Measurements from ENCODE around the gene CDC42BPB. TPM values are rescaled to one million over a fixed set of nuclear protein-coding genes. Genes with fewer than 3 reads are reported as not detected.

The CDC42BPB gene
- total RNA-seq, 4 donors from 2014 or later = 93.9 to 132 (median 110) TPM

- Histone ChIP-seq H3K4me1 (peaks cover 26 to 50% (median 47%) of the 10 kb centered on the region in 4 donors), H3K4me3 (peak overlapping the region; percentile 20 to 45 (median 28)), H3K27me3 (peaks cover 0 to 81% (median 35%) of the 10 kb centered on the region in 4 donors), H3K9me3 (no peaks in the 10 kb centered on the region), H3K36me3 (no peaks in the 10 kb centered on the region), H3K27ac (replicated peaks in 1 of 4) (no peak overlapping the region)
- DNase-seq (ENCODE audit: extremely low spot score) = no peak
- WGBS = 7% methylated on average over 43 of the region's 68 CpGs
- intact Hi-C loops (cut with DNase I) = loop anchor here (2.0 kb wide), 1 partner anchor 189 kb away; no protein-coding TSS in a partner anchor
- TF ChIP-seq CTCF (IDR thresholded peaks at IDR 0.05) (peak in 1 of 3 experiments; percentile 21), POLR2A (IDR thresholded peaks at IDR 0.05; ENCODE audit: low read depth) (no peak)
Observed at GRCh38 chr14:103103461-103104388, 46.4 kb upstream of the CDC42BPB start.

- no peaks in the 10 kb centered on the region for H3K9me3 ChIP-seq
Observed at GRCh38 chr14:103102689-103103260, 45.4 kb upstream of the CDC42BPB start.

DNA sequence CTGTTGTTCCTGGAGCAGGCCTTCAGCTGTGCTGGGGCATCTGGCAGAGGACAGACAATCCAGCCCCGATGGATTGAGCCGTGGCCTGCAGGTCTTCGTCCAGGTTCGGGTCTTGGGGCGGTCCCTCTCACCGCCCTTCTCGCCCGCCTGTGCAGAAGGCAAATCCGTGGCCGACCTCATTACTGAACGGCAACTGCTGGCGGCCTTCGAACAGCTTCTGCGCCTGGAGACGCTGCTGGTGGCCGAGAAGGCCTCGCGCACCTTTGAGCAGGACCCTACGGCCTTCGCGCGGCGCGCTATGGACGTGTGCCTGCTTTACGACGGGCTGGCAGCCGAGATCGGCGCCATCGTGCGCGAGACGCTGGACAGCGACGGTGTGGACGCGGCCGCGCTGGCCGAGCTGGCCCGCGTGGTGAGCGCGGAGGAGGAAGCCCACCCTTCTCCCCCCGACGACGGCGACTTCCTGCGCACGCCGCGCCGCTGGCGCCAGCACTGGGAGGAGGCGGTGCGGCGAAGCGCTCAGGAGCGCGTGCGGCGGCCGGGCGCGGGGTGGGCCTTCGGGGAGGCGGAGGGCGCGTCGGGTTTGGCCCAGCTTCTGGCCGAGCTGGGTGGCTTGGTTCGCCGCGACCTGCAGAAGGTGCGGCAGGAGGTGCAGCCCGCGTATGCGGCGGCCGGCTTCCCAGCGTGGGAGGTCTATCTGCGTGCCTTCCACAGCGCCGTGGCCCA lies 44.8 kb upstream of the CDC42BPB start:
- no peak for DNase-seq (ENCODE audit: extremely low spot score)
- H3K27ac ChIP-seq (replicated peaks in 1 of 4) = no peak overlapping the region
- 45% methylated on average over 43 of the region's 85 CpGs for WGBS
- no peak for TF ChIP-seq POLR2AphosphoS5 (IDR thresholded peaks at IDR 0.05)
- no peak for TF ChIP-seq EP300 (IDR thresholded peaks at IDR 0.05)
- no peak for TF ChIP-seq POLR2A (IDR thresholded peaks at IDR 0.05; ENCODE audit: low read depth)
- no peak for TF ChIP-seq CTCF (IDR thresholded peaks at IDR 0.05)
- no peaks in the 10 kb centered on the region for H3K36me3 ChIP-seq
- intact Hi-C loops (cut with DNase I) = no loop called here
- H3K4me3 ChIP-seq = peak overlapping the region; percentile 13 to 37 (median 19)
- no peaks in the 10 kb centered on the region for H3K9me3 ChIP-seq
- H3K27me3 ChIP-seq = peaks cover 0 to 90% (median 35%) of the 10 kb centered on the region in 4 donors
- H3K4me1 ChIP-seq = peaks cover 26 to 47% (median 43%) of the 10 kb centered on the region in 4 donors

More at GRCh38 chr14:103102689-103103260, 45.4 kb upstream of the CDC42BPB start:
- intact Hi-C loops (cut with DNase I) = no loop called here
- 38% methylated on average over 23 of the region's 39 CpGs for WGBS
- no peak for DNase-seq (ENCODE audit: extremely low spot score)
- Histone ChIP-seq H3K36me3 (no peaks in the 10 kb centered on the region), H3K4me1 (peaks cover 26 to 47% (median 43%) of the 10 kb centered on the region in 4 donors), H3K4me3 (peak overlapping the region; percentile 13 to 37 (median 19)), H3K27ac (replicated peaks in 1 of 4) (no peak overlapping the region), H3K27me3 (peaks cover 0 to 83% (median 35%) of the 10 kb centered on the region in 4 donors)
- no peak for TF ChIP-seq POLR2A (IDR thresholded peaks at IDR 0.05; ENCODE audit: low read depth)
- TF ChIP-seq POLR2AphosphoS5 (IDR thresholded peaks at IDR 0.05) = no peak
- no peak for TF ChIP-seq CTCF (IDR thresholded peaks at IDR 0.05)
- no peak for TF ChIP-seq EP300 (IDR thresholded peaks at IDR 0.05)

DNA sequence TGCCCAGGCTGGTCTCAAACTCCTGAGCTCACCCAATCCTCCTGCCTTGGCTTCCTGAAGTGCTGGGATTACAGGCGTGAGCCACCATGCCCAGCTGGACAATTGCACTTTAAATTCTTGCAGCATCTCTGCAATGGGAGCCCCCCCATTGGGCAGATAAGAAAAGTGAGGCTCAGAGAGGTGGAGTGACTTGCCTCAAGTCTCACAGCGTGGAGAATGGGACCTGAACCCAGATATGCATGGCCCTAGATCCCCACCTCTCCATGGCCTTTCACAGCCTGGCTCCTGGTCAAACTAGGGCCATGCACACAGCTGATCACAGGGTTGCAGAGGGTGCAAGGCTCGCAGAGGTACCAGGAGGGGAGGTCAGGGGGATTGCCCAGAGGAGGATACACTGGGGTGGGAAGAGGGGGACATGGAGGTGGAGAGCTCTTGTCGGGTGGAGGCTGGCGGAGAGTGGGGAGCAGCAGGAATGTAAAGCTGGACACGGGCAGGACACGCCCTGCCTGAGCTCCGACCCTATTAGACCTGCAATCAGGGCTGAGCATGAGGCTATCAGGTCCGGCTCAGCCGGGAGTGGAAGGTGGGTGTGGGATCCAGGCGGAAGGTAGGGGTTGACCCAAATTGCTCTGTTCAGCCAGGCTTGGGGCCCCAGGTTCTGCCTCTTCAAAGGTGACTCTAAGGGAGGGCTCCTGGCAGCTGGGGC lies 44.1 kb upstream of the CDC42BPB start:
- Histone ChIP-seq H3K4me3 (no peak overlapping the region), H3K4me1 (peaks cover 26 to 47% (median 43%) of the 10 kb centered on the region in 4 donors), H3K27ac (replicated peaks in 1 of 4) (no peak overlapping the region), H3K27me3 (peaks cover 0 to 90% (median 35%) of the 10 kb centered on the region in 4 donors), H3K9me3 (no peaks in the 10 kb centered on the region), H3K36me3 (no peaks in the 10 kb centered on the region)
- WGBS = 94% methylated on average over 10 of the region's 11 CpGs
- intact Hi-C loops (cut with DNase I) = no loop called here
- no peak for TF ChIP-seq EP300 (IDR thresholded peaks at IDR 0.05)
- no peak for TF ChIP-seq POLR2AphosphoS5 (IDR thresholded peaks at IDR 0.05)
- no peak for TF ChIP-seq POLR2A (IDR thresholded peaks at IDR 0.05; ENCODE audit: low read depth)
- TF ChIP-seq CTCF (IDR thresholded peaks at IDR 0.05) = no peak
- no peak for DNase-seq (ENCODE audit: extremely low spot score)

Measured in esophagus muscularis mucosa (tissue), 4 donors.